D721Med (cell line): ENCODE measurements around the gene PRKN.

Experiments
- DNase-seq: peaks from one replicate; pipeline ENCODE4 v3.0.0; 2011; ENCODE audit warnings: low spot score; ENCODE audit not compliant: insufficient read length
- FAIRE-seq: peaks from 2 replicates; lab custom pipeline; 2011; peaks lifted over from hg19 to GRCh38; lab: Jason Lieb, UNC
- CTCF ChIP-seq: IDR thresholded peaks from 2 replicates; pipeline ENCODE4 v1.5.1; 2012; ENCODE audit warnings: mild to moderate bottlenecking, control low read depth; ENCODE audit not compliant: insufficient read depth; ENCODE audit errors: missing control alignments

The PRKN gene

GRCh38 chr6:161954699-161955276 lies 772.8 kb downstream of the PRKN start:
- FAIRE-seq: no peak
- no peak for DNase-seq
- TF ChIP-seq CTCF: no peak

- DNase-seq: no peak
- no peak for FAIRE-seq
- no peak for TF ChIP-seq CTCF
Observed at GRCh38 chr6:161954077-161954476, 773.5 kb downstream of the PRKN start.

- FAIRE-seq (no peak), DNase-seq (no peak)
- TF ChIP-seq CTCF: no peak
Observed at GRCh38 chr6:161951126-161951525, 776.4 kb downstream of the PRKN start.

GRCh38 chr6:161949531-161949930 lies 778.0 kb downstream of the PRKN start:
- FAIRE-seq: no peak
- no peak for TF ChIP-seq CTCF

GRCh38 chr6:161948462-161948861 lies 779.1 kb downstream of the PRKN start:
- no peak for DNase-seq
- TF ChIP-seq CTCF: no peak
- FAIRE-seq: no peak

More at GRCh38 chr6:161949531-161949930, 778.0 kb downstream of the PRKN start:
- no peak for DNase-seq

GRCh38 chr6:161947371-161947770 lies 780.2 kb downstream of the PRKN start:
- FAIRE-seq: no peak
- no peak for DNase-seq
- TF ChIP-seq CTCF: no peak

- TF ChIP-seq CTCF: no peak
- DNase-seq (no peak), FAIRE-seq (no peak)
Observed at GRCh38 chr6:161946461-161946860, 781.1 kb downstream of the PRKN start.
